Gastroesophageal sphincter (tissue), 3 donors: Measurements from ENCODE around the gene HFE.

Source experiments
- CTCF ChIP-seq, 4 experiments: fragments of 200-600 bp in 2 of 4; fragments of 450-650 bp in 2 of 4; sonication (generic) in 1 of 4; IDR thresholded peaks; one replicate each; pipeline ENCODE4 v1.5.1; 2017 to 2019; ENCODE audit warnings: antibody characterized with exemption in 4 of 4, mild to moderate bottlenecking in 2 of 4, moderate library complexity in 2 of 4
- POLR2AphosphoS5 ChIP-seq: sonication (generic); formaldehyde crosslinking; IDR thresholded peaks from one replicate; pipeline ENCODE4 v1.6.1; 2017; ENCODE audit warnings: antibody characterized with exemption

GRCh38 chr6:26136321-26136720 is 49.1 kb downstream of the HFE start:
- TF ChIP-seq CTCF (IDR thresholded peaks at IDR 0.05) (no peak), POLR2AphosphoS5 (no peak)
